Liver (tissue), 9 donors: ENCODE data around the gene SLC12A5. TPM values are rescaled to one million over a fixed set of nuclear protein-coding genes. Genes with fewer than 3 reads are reported as not detected.

Source experiments
- DNase-seq: peaks from one replicate; pipeline ENCODE4 v3.0.0-alpha.2; 2017; ENCODE audit warnings: low spot score
- H3K27ac ChIP-seq, 2 donors: one replicate each; pipeline ENCODE4 v1.7.0; 2013; ENCODE audit warnings: inconsistent platforms in 2 of 2, low read length in 2 of 2, control low read depth in 1 of 2, low read depth in 1 of 2, mild to moderate bottlenecking in 1 of 2
- H3K27me3 ChIP-seq, 4 donors: one replicate each; pipeline versions ENCODE4 v1.6.1 to v1.7.0; 2013; ENCODE audit warnings: low read length in 3 of 4, inconsistent platforms in 1 of 4, mild to moderate bottlenecking in 1 of 4, moderate library complexity in 1 of 4; ENCODE audit not compliant: control insufficient read depth in 4 of 4, insufficient read depth in 4 of 4
- H3K36me3 ChIP-seq, 4 donors: one replicate each; pipeline versions ENCODE4 v1.6.1 to v1.7.0; 2013; ENCODE audit warnings: low read length in 3 of 4, mild to moderate bottlenecking in 3 of 4, low read depth in 1 of 4, moderate library complexity in 1 of 4; ENCODE audit not compliant: control insufficient read depth in 4 of 4, insufficient read depth in 3 of 4
- H3K4me1 ChIP-seq, 4 donors: one replicate each; pipeline versions ENCODE4 v1.6.1 to v1.7.0; 2013; ENCODE audit warnings: low read length in 3 of 4, mild to moderate bottlenecking in 3 of 4, moderate library complexity in 1 of 4; ENCODE audit not compliant: control insufficient read depth in 4 of 4, insufficient read depth in 4 of 4
- H3K4me3 ChIP-seq, 3 donors: one replicate each; pipeline versions ENCODE4 v1.6.1 to v1.7.0; 2013; ENCODE audit warnings: low read length in 3 of 3, control low read depth in 1 of 3, low read depth in 1 of 3, mild to moderate bottlenecking in 1 of 3
- H3K9ac ChIP-seq, 2 donors: one replicate each; pipeline ENCODE4 v1.7.0; 2013; ENCODE audit warnings: low read length in 2 of 2, mild to moderate bottlenecking in 2 of 2, moderate library complexity in 2 of 2, control low read depth in 1 of 2, low read depth in 1 of 2
- H3K9me3 ChIP-seq, 4 donors: one replicate each; pipeline versions ENCODE4 v1.6.1 to v1.7.0; 2013; ENCODE audit warnings: low read length in 3 of 4; ENCODE audit not compliant: control insufficient read depth in 4 of 4
- EGR1 ChIP-seq, 2 donors: IDR thresholded peaks; 2 replicates each; pipeline ENCODE4 v1.6.1; 2016 to 2018; ENCODE audit warnings: antibody characterized with exemption in 2 of 2, low read depth in 2 of 2
- GABPA ChIP-seq, 2 donors: IDR thresholded peaks in 1 of 2; conservative IDR thresholded peaks in 1 of 2; 2 replicates each; pipeline ENCODE4 v1.6.1; 2016; ENCODE audit warnings: antibody characterized with exemption in 2 of 2, mild to moderate bottlenecking in 1 of 2, moderate library complexity in 1 of 2
- HNF4A ChIP-seq, 2 donors: conservative IDR thresholded peaks; 2 replicates each; pipeline ENCODE4 v1.6.1; 2016; ENCODE audit warnings: antibody characterized with exemption in 2 of 2, mild to moderate bottlenecking in 2 of 2
- HNF4G ChIP-seq: IDR thresholded peaks from 2 replicates; pipeline ENCODE4 v1.6.1; 2016; ENCODE audit warnings: antibody characterized with exemption
- RAD21 ChIP-seq, 2 donors: IDR thresholded peaks; 2 replicates each; pipeline ENCODE4 v1.6.1; 2016; ENCODE audit warnings: antibody characterized with exemption in 2 of 2, mild to moderate bottlenecking in 2 of 2
- SP1 ChIP-seq: IDR thresholded peaks from 2 replicates; pipeline ENCODE4 v1.6.1; 2018; ENCODE audit warnings: antibody characterized with exemption, mild to moderate bottlenecking
- TAF1 ChIP-seq: conservative IDR thresholded peaks from 2 replicates; pipeline ENCODE4 v1.6.1; 2016; ENCODE audit warnings: antibody characterized with exemption, mild to moderate bottlenecking
- WGBS: extraction: QIAGEN DNeasy Blood & Tissue Kit; methylation state at CpG from one replicate; pipeline ENCODE4 v1.1.7; 2013; 5-methylcytosine and 5-hydroxymethylcytosine counted together
- polyA plus RNA-seq, 2 donors: library from polyadenylated mRNA; stranded (reverse) in 1 of 2; unstranded in 1 of 2; fragments of 200-250 nt in 1 of 2; fragments of >200 nt in 1 of 2; fragmentation: Nextera tagmentation in 1 of 2; extraction: Ambion mirVana in 1 of 2; gene quantifications; one replicate each; pipeline versions ENCODE4 v1.2.1 to v1.2.3, GENCODE V29; 2013 to 2015
- total RNA-seq, 2 donors: library from RNA; depleted of rRNA; stranded (reverse); fragments of >200 nt; gene quantifications; one replicate each; pipeline ENCODE4 v1.2.3, GENCODE V29; 2014
- TF ChIP-seq, protein P1 (sequence below): IDR thresholded peaks from 2 replicates; pipeline ENCODE4 v1.6.1; 2016; ENCODE audit warnings: antibody characterized with exemption
- TF ChIP-seq, protein P2 (sequence below): IDR thresholded peaks from 2 replicates; pipeline ENCODE4 v1.6.1; 2016; ENCODE audit warnings: antibody characterized with exemption, mild to moderate bottlenecking
- TF ChIP-seq, protein P3 (sequence below): IDR thresholded peaks from 2 replicates; pipeline ENCODE4 v1.6.1; 2016; ENCODE audit warnings: antibody characterized with exemption
- donor health status: healthy.
- donor health status: healthy.
- donor health status: healthy.
- donor health status: healthy.
- donor health status: healthy.

Gene SLC12A5
- total and polyA plus RNA-seq, 4 donors, result 0.33 to 1.5 TPM; not detected in 2

DNA sequence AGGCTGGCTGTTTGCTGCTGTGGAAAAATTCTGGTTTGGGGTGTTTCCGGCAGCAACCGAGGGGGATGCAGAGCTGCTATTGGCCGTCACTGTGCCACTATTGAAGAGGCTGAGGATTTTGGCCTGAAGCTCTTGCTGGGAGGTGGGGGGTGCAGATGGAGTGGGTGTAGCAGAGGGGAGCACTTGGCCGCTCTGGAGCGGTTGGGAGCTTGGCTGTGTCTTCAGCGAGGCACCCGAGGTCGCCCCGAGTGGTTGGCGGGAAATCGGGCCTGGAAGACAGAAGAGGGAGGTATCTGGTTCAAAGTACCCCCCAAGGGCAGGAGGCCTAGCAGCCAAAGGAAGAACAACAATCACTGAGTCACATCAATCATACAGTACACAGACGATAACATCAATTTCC is 33.6 kb downstream of the SLC12A5 start:
- WGBS, result 96% methylated on average over 12 of the region's 12 CpGs
- TF ChIP-seq HNF4A (conservative IDR thresholded peaks at IDR 0.05) (no peak), SP1 (no peak), HNF4G (no peak)
- Histone ChIP-seq H3K36me3 (peaks cover 16 to 66% (median 62%) of the 10 kb centered on the region in 4 donors), H3K9ac (no peak overlapping the region), H3K27ac (no peak overlapping the region), H3K9me3 (no peaks in the 10 kb centered on the region), H3K4me3 (no peak overlapping the region), H3K4me1 (peaks cover 8 to 17% (median 9%) of the 10 kb centered on the region in 4 donors), H3K27me3 (no peaks in the 10 kb centered on the region)
- DNase-seq, result peak; percentile 20

DNA sequence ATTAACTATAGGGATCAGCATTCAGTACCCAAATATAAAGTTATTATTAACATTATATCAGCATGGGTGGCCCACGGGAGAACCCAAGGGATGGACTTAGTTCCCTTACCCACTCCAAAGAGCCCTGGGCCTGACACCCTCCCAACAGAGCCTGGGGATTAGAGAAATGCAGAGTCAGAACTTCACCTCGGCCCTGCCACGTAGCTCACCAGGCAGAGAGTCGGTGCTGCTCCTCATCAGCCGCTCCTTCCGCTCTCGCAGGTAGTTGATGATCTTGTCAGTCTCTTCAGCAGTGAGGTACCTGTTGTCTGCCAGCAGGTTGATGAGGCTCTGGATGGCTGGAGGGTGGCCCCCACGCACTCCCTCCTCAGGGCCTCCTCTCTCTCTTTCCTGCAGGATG is 34.1 kb downstream of the SLC12A5 start:
- H3K9ac ChIP-seq, result no peak overlapping the region
- peaks cover 16 to 71% (median 67%) of the 10 kb centered on the region in 4 donors for H3K36me3 ChIP-seq
- H3K27ac ChIP-seq, result no peak overlapping the region
- no peaks in the 10 kb centered on the region for H3K27me3 ChIP-seq
- TF ChIP-seq, protein P1, sequence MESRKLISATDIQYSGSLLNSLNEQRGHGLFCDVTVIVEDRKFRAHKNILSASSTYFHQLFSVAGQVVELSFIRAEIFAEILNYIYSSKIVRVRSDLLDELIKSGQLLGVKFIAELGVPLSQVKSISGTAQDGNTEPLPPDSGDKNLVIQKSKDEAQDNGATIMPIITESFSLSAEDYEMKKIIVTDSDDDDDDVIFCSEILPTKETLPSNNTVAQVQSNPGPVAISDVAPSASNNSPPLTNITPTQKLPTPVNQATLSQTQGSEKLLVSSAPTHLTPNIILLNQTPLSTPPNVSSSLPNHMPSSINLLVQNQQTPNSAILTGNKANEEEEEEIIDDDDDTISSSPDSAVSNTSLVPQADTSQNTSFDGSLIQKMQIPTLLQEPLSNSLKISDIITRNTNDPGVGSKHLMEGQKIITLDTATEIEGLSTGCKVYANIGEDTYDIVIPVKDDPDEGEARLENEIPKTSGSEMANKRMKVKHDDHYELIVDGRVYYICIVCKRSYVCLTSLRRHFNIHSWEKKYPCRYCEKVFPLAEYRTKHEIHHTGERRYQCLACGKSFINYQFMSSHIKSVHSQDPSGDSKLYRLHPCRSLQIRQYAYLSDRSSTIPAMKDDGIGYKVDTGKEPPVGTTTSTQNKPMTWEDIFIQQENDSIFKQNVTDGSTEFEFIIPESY, result no peak
- H3K4me3 ChIP-seq, result no peak overlapping the region
- H3K4me1 ChIP-seq, result peaks cover 5 to 12% (median 8%) of the 10 kb centered on the region in 4 donors
- 94% methylated on average over 8 of the region's 8 CpGs for WGBS
- no peaks in the 10 kb centered on the region for H3K9me3 ChIP-seq
- peak; percentile 26 for DNase-seq

DNA sequence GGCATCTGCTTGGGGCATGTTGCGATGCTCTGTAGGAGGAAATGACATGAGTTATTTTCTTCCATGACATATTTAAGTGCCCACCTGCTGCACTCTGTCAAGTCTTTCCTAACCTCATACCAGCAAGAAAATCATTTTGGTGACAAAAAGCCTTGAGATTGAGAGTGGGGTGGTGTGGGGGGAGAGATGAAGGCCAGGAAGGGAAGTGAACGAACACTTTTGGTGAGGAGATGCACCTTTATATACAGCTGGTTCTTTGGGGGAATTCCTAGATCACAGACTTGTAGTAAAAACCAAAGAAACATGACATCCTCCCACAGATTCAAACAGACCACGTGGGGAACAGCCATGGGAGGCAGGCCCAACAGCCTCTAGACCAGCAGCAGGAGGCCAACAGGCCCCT is 34.6 kb downstream of the SLC12A5 start:
- H3K4me3 ChIP-seq, result no peak overlapping the region
- peaks cover 2 to 7% (median 3%) of the 10 kb centered on the region in 4 donors for H3K4me1 ChIP-seq
- H3K36me3 ChIP-seq, result peaks cover 16 to 76% (median 72%) of the 10 kb centered on the region in 4 donors
- H3K27me3 ChIP-seq, result no peaks in the 10 kb centered on the region
- DNase-seq, result no peak
- H3K9me3 ChIP-seq, result no peaks in the 10 kb centered on the region
- TF ChIP-seq, protein P1, result no peak
- TF ChIP-seq SP1 (no peak), RAD21 (IDR thresholded peaks at IDR 0.05) (no peak), GABPA (IDR thresholded peaks at IDR 0.05 in 1 of 2, conservative IDR thresholded peaks at IDR 0.05 in 1 of 2) (no peak), TAF1 (no peak), EGR1 (IDR thresholded peaks at IDR 0.05; ENCODE audit: low read depth in 2 of 2) (no peak)
- TF ChIP-seq, protein P2, sequence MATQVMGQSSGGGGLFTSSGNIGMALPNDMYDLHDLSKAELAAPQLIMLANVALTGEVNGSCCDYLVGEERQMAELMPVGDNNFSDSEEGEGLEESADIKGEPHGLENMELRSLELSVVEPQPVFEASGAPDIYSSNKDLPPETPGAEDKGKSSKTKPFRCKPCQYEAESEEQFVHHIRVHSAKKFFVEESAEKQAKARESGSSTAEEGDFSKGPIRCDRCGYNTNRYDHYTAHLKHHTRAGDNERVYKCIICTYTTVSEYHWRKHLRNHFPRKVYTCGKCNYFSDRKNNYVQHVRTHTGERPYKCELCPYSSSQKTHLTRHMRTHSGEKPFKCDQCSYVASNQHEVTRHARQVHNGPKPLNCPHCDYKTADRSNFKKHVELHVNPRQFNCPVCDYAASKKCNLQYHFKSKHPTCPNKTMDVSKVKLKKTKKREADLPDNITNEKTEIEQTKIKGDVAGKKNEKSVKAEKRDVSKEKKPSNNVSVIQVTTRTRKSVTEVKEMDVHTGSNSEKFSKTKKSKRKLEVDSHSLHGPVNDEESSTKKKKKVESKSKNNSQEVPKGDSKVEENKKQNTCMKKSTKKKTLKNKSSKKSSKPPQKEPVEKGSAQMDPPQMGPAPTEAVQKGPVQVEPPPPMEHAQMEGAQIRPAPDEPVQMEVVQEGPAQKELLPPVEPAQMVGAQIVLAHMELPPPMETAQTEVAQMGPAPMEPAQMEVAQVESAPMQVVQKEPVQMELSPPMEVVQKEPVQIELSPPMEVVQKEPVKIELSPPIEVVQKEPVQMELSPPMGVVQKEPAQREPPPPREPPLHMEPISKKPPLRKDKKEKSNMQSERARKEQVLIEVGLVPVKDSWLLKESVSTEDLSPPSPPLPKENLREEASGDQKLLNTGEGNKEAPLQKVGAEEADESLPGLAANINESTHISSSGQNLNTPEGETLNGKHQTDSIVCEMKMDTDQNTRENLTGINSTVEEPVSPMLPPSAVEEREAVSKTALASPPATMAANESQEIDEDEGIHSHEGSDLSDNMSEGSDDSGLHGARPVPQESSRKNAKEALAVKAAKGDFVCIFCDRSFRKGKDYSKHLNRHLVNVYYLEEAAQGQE, result no peak
- TF ChIP-seq, protein P3, sequence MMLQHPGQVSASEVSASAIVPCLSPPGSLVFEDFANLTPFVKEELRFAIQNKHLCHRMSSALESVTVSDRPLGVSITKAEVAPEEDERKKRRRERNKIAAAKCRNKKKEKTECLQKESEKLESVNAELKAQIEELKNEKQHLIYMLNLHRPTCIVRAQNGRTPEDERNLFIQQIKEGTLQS, result no peak
- no peak overlapping the region for H3K9ac ChIP-seq
- 88% methylated on average over 3 of the region's 3 CpGs for WGBS
- no peak overlapping the region for H3K27ac ChIP-seq
